ENCODE data around the gene SCTR.

The SCTR gene

DNA sequence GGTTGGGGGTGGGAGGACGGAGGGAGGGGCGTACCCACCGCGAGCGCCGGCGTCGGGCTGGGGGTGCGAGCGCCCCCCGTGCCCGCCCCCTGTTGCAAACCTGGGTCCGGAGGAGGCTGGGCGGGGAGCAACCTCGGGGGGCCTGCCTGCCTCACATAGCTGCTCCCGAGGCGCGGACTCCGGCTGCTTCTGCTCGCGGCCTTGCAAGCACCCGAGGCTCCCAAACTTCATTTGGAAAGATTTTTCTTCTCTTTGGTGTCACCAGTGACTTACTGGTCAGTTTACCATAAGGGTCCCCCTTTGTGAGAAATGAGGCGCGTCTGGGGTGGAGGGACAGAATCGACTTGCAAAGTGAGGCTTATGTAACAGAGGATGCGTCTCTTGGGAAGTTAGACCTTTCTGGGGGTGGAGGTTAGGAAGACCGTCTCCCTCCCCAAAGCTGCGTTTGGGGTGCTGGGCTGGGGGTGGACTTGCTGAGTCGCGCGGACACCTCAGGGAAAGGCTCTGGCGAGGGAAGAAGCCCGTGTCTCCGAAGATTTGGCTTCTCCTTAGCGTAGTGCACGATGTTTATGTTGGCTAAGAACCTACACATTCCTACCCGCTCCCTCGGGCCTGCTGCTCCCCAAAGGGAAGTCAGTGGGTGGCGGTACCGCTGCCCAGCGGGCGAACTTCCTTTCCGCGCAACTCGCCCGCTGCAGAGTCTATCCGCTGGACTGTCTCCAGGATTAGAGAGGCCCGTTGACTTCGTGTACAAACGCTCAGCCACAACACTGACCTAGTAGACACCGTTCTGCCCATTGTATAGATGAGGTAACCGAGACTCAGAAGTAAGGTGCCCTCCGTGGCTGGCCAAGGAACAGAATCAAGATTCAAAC, 92.1 kb downstream of the SCTR start:
- H3K79me2 ChIP-seq (ENCODE audit: control insufficient read depth, insufficient read depth, low read length, poor library complexity), result peaks cover 2% of the 10 kb centered on the region
- peak overlapping the region; percentile 50 for H3K14ac ChIP-seq (ENCODE audit: low read length)
- DNase-seq, result no peak
- peak overlapping the region; percentile 29 for H2BK12ac ChIP-seq (ENCODE audit: low read length)
- H3K23ac ChIP-seq (ENCODE audit: low read length), result no peak overlapping the region
- peak overlapping the region; percentile 73 for H2BK120ac ChIP-seq (ENCODE audit: insufficient read depth, low read length, poor library complexity)
- H3K27ac ChIP-seq (ENCODE audit: low read depth, low read length), result peak overlapping the region; percentile 9
- peaks cover 39 to 56% of the 10 kb centered on the region in 2 experiments for H3K4me1 ChIP-seq (ENCODE audit: control insufficient read depth in 1 of 2, insufficient read depth in 2 of 2, low read length in 2 of 2)
- peak overlapping the region; percentile 65 for H3K4me2 ChIP-seq (ENCODE audit: low read length)
- H2AFZ ChIP-seq (ENCODE audit: insufficient read depth, low read length, poor library complexity), result peak overlapping the region; percentile 48
- H2BK5ac ChIP-seq (ENCODE audit: low read depth, low read length, poor library complexity), result no peak overlapping the region
- H4K8ac ChIP-seq (ENCODE audit: low read depth, low read length), result peak overlapping the region; percentile 77
- H3K4ac ChIP-seq (ENCODE audit: low read depth, low read length), result peak overlapping the region; percentile 35
- H3K27me3 ChIP-seq (ENCODE audit: insufficient read depth, low read length), result no peaks in the 10 kb centered on the region
- H3K79me1 ChIP-seq (ENCODE audit: low read length), result peaks cover 24% of the 10 kb centered on the region
- no CpG with 5 or more reads among the region's 53 CpGs for WGBS (ENCODE audit: extremely low coverage, insufficient coverage, insufficient read length)
- peak overlapping the region; percentile 87 for H3K18ac ChIP-seq (ENCODE audit: low read length)
- peak overlapping the region; percentile 67 for H3K4me3 ChIP-seq (ENCODE audit: low read depth, low read length)
- H3K9me3 ChIP-seq (ENCODE audit: insufficient read depth, low read depth, low read length), result no peaks in the 10 kb centered on the region
- H3K36me3 ChIP-seq (ENCODE audit: control insufficient read depth in 1 of 2, insufficient read depth in 2 of 2, low read length in 2 of 2), result peaks cover 0 to 3% of the 10 kb centered on the region in 2 experiments
- no peak overlapping the region for H4K12ac ChIP-seq (ENCODE audit: low read depth, low read length)
- H3K9ac ChIP-seq (ENCODE audit: low read length), result no peak overlapping the region
- H4K91ac ChIP-seq (ENCODE audit: low read depth, low read length), result peak overlapping the region; percentile 84
- peak overlapping the region; percentile 13 for H2AK5ac ChIP-seq (ENCODE audit: low read length)

- peak within 1 kb of the TSS; percentile 41 for H3K4ac ChIP-seq (ENCODE audit: low read depth, low read length)
- peaks cover 2% of the 10 kb centered on the region for H3K79me2 ChIP-seq (ENCODE audit: control insufficient read depth, insufficient read depth, low read length, poor library complexity)
- H3K18ac ChIP-seq (ENCODE audit: low read length), result peak within 1 kb of the TSS; percentile 87
- H4K12ac ChIP-seq (ENCODE audit: low read depth, low read length), result peak within 1 kb of the TSS; percentile 68
- peak; percentile 56 to 73 for DNase-seq
- H3K36me3 ChIP-seq (ENCODE audit: control insufficient read depth in 1 of 2, insufficient read depth in 2 of 2, low read length in 2 of 2), result no peaks in the 10 kb centered on the region
- H4K8ac ChIP-seq (ENCODE audit: low read depth, low read length), result peak within 1 kb of the TSS; percentile 77
- H2BK12ac ChIP-seq (ENCODE audit: low read length), result peak within 1 kb of the TSS; percentile 39
- H2BK5ac ChIP-seq (ENCODE audit: low read depth, low read length, poor library complexity), result peak within 1 kb of the TSS; percentile 42
- H3K4me3 ChIP-seq (ENCODE audit: low read depth, low read length), result peak within 1 kb of the TSS; percentile 67
- H3K4me1 ChIP-seq (ENCODE audit: control insufficient read depth in 1 of 2, insufficient read depth in 2 of 2, low read length in 2 of 2), result peaks cover 46 to 64% of the 10 kb centered on the region in 2 experiments
- peak within 1 kb of the TSS; percentile 48 for H2AFZ ChIP-seq (ENCODE audit: insufficient read depth, low read length, poor library complexity)
- H3K79me1 ChIP-seq (ENCODE audit: low read length), result peaks cover 24% of the 10 kb centered on the region
- H3K9me3 ChIP-seq (ENCODE audit: insufficient read depth, low read depth, low read length), result no peaks in the 10 kb centered on the region
- no CpG with 5 or more reads among the region's 72 CpGs for WGBS (ENCODE audit: extremely low coverage, insufficient coverage, insufficient read length)
- H2AK5ac ChIP-seq (ENCODE audit: low read length), result peak within 1 kb of the TSS; percentile 13
- H3K27me3 ChIP-seq (ENCODE audit: insufficient read depth, low read length), result no peaks in the 10 kb centered on the region
- H3K27ac ChIP-seq (ENCODE audit: low read depth, low read length), result peak within 1 kb of the TSS; percentile 37
- H3K23ac ChIP-seq (ENCODE audit: low read length), result no peak within 1 kb of the TSS
- peak within 1 kb of the TSS; percentile 65 for H3K4me2 ChIP-seq (ENCODE audit: low read length)
- H3K9ac ChIP-seq (ENCODE audit: low read length), result no peak within 1 kb of the TSS
- H2BK120ac ChIP-seq (ENCODE audit: insufficient read depth, low read length, poor library complexity), result peak within 1 kb of the TSS; percentile 73
- H4K91ac ChIP-seq (ENCODE audit: low read depth, low read length), result peak within 1 kb of the TSS; percentile 84
- peak within 1 kb of the TSS; percentile 83 for H3K14ac ChIP-seq (ENCODE audit: low read length)
Observed at GRCh38 chr2:119431155-119431975, 92.9 kb downstream of the SCTR start, which contains the start of gene TMEM37. TMEM37 (plus strand) TSS chr2:119431854; CDS start chr2:119431904, 50 bp downstream.

DNA sequence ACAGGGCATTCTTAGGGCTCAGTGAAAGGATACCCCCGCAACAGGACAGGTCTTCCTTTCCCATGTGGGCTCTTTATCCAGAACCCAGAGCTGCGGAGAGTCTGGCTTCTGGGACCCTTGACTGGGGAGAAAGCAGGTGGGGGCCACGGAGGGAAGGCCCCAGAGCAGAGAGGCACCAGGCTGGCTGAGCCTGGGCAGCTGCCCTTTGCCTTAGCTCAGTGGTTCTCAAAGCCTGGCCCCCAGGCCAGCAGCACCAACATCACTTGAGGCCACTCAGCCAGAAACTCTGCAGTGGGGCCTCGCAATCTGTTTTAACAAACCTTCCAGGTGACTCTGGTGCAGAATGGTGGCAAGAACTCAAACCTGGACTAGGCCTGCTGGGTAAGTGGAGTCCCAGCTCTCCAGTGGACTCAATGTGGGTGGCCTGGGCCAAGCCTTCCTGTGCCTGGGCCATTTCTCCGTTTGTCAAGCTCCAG, 94.2 kb downstream of the SCTR start:
- H3K4me1 ChIP-seq (ENCODE audit: control insufficient read depth in 1 of 2, insufficient read depth in 2 of 2, low read length in 2 of 2), result peaks cover 53 to 70% of the 10 kb centered on the region in 2 experiments
- no peak overlapping the region for H2AFZ ChIP-seq (ENCODE audit: insufficient read depth, low read length, poor library complexity)
- H2AK5ac ChIP-seq (ENCODE audit: low read length), result peak overlapping the region; percentile 16
- no peak overlapping the region for H3K18ac ChIP-seq (ENCODE audit: low read length)
- H3K9ac ChIP-seq (ENCODE audit: low read length), result no peak overlapping the region
- no peak for DNase-seq
- peak overlapping the region; percentile 45 for H2BK5ac ChIP-seq (ENCODE audit: low read depth, low read length, poor library complexity)
- no peaks in the 10 kb centered on the region for H3K9me3 ChIP-seq (ENCODE audit: insufficient read depth, low read depth, low read length)
- H3K4me2 ChIP-seq (ENCODE audit: low read length), result no peak overlapping the region
- H4K8ac ChIP-seq (ENCODE audit: low read depth, low read length), result no peak overlapping the region
- no peak overlapping the region for H4K12ac ChIP-seq (ENCODE audit: low read depth, low read length)
- peak overlapping the region; percentile 1 for H3K14ac ChIP-seq (ENCODE audit: low read length)
- no peaks in the 10 kb centered on the region for H3K27me3 ChIP-seq (ENCODE audit: insufficient read depth, low read length)
- H4K91ac ChIP-seq (ENCODE audit: low read depth, low read length), result peak overlapping the region; percentile 72
- H3K79me2 ChIP-seq (ENCODE audit: control insufficient read depth, insufficient read depth, low read length, poor library complexity), result peaks cover 2% of the 10 kb centered on the region
- H3K23ac ChIP-seq (ENCODE audit: low read length), result no peak overlapping the region
- H3K4ac ChIP-seq (ENCODE audit: low read depth, low read length), result no peak overlapping the region
- no peaks in the 10 kb centered on the region for H3K36me3 ChIP-seq (ENCODE audit: control insufficient read depth in 1 of 2, insufficient read depth in 2 of 2, low read length in 2 of 2)
- peak overlapping the region; percentile 22 for H3K27ac ChIP-seq (ENCODE audit: low read depth, low read length)
- H2BK12ac ChIP-seq (ENCODE audit: low read length), result peak overlapping the region; percentile 48
- no CpG with 5 or more reads among the region's 5 CpGs for WGBS (ENCODE audit: extremely low coverage, insufficient coverage, insufficient read length)
- H3K79me1 ChIP-seq (ENCODE audit: low read length), result peaks cover 30% of the 10 kb centered on the region
- no peak overlapping the region for H3K4me3 ChIP-seq (ENCODE audit: low read depth, low read length)
- peak overlapping the region; percentile 9 for H2BK120ac ChIP-seq (ENCODE audit: insufficient read depth, low read length, poor library complexity)

Measured in trophoblast cell (in vitro differentiated cells and primary cell).